Stimulated activated CD4-positive, alpha-beta T cell treated with anti-CD3 and anti-CD28 coated beads, Interleukin-2, amount 100 ng/mL, for 24 hours (primary cell): ENCODE results near the gene FOXM1.
"Not testable (repeated sequence)": the region's sequence is repeated elsewhere in the genome, so short reads cannot be mapped to it uniquely, and the experiment has no call there.

ENCODE experiments used
- DNase-seq, 2 donors: peaks; one replicate each; pipeline ENCODE4 v3.0.0-alpha.2; 2020

Gene FOXM1

DNA sequence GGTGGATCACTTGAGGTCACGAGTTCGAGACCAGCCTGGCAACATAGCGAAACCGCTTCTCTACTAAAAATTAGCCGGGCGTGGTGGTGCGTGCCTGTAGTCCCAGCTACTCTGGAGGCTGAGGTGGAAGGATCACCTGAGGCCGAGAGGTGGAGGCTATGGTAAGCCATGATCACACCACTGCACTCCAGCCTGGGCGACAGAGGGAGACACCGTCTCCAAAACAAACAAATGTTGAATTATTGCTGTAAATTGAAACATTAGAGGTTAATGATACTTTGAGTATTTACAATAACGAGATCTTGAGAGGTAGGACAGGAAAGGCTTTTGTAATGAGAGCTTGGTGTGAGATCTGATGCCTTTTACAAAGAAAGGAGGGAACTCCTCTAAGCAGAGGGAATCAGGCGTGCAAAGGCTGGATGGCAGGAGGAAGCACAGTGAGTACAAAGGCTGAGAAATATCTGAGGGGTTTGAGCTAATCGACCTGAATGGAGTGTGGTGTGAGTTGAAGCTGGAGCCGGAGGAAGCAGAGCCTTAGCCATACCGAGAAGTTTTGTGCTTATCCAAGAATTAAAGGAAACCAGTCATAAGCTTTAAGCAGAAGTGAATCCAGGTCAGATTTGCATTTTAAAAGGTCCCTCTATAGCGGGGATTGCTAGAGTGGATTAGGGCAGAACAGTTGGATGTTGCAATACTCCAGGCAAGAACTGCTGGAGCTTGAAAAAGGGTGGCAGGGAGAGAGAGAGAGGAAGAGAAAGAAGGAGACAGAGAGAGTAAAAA, 1.2 kb upstream of the FOXM1 start:
- DNase-seq: peak in 1 of 2 donors; percentile 23

DNA sequence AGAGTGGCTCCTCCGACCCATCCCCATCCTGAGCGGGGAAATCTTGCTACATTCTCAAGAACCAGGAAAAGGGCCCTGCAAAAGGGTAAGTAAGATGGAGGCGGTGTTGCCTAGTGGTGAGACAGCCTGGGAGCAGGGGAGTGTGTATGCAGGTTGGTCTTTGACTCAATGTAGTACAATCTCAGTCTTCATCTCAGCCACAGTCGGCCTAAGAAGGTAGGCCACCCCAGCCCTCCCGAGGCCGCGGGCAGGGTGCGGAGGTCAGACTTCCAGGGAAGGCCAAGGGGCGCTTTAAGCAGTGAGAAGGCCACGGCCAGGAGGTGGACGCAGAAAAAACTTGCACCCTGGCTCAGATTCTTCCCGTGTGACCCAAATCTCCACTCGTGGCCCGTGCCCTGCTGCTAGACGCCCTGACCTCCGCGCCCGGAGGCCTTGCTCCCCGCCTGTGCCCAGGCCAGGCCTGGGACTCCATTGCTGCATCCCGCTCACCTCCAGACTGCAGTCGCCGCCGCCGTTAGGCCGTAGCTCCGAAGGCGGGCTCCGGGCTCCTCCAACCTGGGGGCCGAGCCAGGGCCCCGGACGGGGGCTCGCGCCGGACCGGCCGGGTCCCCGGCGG, 435 bp downstream of the FOXM1 start:
- peak in 1 of 2 donors; percentile 39 for DNase-seq

DNA sequence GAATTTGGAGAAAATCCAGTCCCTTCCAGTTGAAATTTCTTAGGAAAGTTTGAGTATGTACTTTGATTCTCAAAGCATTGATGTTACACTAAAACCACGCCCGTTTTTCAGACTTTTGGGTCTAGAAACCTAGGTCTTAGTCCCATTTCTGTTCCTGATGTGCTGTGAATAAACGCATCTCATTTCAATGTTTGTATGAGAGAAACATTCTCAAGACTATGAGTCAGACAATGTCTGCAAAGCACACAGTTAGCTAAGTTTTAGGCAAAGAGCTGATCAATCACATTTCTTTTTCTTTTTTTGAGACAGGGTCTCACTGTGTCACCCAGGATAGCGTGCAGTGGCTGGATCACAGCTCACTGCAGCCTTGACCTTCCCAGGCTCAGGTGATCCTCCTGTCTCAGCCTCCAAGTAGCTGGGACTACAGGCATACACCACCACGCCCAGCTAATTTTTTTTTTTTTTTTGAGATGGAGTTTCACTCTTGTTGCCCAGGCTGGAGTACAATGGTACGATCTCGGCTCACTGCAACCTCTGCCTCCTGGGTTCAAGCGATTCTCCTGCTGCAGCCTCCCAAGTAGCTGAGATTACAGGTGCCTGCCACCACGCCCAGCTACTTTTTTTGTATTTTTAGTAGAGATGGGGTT, 7.9 kb downstream of the FOXM1 start:
- not testable (repeated sequence) for DNase-seq

DNA sequence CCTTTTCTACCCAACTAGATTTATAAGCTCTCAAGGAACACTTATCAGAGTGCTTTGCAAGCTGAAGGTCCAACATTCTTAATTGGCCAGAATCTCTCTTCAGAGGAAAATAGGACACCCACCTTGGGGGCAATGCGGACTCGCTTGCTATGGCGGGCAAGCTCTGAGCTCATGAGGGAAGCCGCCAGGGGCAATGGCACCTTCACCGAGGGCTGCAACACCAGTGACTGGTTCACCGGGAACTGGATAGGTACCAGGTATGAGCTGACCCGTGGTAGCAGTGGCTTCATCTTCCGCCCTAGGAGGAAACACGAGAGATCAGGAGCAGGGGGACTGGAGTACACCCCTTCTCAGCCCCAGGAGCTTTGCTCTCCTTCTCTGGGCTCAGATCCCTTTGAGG, 12.8 kb downstream of the FOXM1 start:
- DNase-seq: no peak

DNA sequence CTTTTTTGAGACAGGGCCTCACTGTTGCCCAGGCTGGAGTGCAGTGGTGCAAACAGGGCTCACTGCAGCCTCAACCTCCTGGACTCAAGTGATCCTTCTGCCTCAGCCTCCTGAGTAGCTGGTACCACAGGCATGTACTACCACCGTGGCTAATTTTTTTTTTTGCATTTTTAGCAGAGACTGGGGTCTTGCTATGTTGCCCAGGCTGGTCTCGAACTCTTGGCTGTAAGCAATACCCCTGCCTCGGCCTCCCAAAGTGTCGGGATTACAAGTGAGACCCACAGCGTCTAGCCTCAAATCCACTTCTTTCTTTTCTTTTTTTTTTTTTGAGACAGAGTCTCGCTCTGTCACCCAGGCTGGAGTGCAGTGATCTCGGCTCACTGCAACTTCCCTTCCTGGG, 13.6 kb downstream of the FOXM1 start:
- DNase-seq: not testable (repeated sequence)

DNA sequence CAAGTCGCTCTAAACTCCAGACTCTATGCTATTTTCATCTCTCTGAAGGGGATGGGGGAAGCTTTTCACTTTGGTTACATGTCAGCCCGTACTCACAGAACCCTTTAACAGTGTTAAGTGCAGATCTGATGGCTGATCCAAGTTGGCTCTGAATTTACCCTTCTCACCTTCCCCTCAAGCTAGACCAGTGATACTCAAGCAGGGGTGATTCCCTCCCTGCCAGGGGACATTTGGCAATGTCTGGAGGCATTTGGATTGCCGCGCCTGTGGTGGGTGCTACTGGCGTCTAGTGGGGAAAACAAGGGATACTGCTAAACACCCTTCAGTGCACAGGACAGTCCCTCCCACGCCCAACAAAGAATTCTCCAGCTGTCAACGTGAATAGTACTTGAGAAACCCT, 14.1 kb downstream of the FOXM1 start:
- no peak for DNase-seq

DNA sequence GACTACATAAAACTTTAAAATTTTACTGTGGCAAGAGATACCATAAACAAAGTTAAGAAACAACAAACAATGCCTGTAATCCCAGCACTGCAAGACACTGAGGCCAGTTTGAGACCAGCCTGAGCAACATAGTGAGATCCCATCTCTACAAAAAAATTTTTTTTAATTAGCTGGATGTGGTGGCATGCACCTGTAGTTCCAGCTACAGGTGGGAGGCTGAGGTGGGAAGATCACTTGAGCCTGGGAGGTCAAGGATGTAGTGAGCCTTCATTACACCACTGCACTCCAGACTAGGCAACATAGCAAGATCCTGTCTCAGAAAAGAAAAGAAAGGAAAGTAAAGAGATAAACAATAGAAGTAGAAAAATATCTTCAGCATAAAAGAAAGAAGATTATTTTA, 16.8 kb downstream of the FOXM1 start:
- DNase-seq: no peak

DNA sequence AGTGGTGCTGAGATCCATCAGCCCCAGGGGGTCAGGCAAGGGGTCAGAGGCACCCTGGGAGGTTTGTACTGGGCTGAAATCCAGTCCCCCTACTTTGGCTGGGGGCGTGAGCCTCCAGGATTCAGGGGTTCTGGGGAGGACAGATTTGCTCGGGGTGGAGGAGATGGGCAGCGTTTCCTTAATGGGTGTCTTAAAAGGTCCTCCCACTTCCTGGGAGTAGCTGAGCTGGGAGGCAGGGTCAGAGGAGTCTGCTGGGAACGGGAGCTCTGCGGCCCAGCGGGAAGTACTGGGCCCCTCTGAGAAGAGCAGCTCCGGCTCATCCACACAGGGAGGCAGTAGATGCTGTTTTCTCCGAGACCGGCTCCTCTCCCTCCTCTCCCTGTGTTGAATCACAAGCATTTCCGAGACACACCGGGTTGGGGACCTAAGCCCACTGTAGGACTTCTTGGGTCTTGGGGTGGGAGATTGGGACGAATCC, 18.0 kb downstream of the FOXM1 start:
- DNase-seq: no peak

DNA sequence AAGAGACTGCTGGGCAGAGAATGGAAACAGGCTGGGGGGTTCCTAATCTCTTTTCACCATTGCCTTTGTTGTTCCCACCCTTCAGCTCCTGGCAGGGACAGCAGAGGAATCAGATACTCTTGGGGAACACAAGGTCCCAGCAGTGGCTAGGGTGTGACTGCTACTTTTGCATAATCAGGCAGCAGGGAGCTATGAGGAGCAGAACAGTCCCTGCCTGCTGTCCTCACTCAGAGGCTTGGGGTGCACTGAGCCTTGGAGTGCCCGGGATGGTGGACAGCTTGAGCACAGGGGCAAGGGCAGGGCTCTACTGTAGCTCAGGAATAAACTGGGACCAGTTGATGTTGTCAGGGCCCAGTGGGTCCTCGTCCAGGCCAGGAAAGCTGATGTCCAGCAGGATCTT, 18.6 kb downstream of the FOXM1 start:
- no peak for DNase-seq

DNA sequence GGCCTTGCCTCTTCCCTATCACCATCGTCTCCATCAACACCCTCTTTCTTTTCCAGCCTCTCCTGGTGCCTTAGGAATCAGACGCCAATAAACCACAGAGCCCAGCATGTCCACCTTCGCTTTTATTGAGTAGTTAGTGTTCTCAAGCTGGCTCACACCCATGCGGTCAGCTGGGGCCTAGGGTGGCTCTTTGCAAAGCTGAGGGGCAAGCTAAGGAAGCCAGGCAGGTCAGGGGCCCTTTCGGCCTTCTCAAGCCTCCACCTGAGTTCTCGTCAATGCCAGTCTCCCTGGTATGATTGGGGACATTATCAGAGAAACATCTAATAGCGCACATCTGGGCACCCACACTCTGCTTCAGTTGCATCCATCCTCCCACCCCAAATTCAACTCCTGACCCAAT, 19.4 kb downstream of the FOXM1 start:
- DNase-seq: no peak

DNA sequence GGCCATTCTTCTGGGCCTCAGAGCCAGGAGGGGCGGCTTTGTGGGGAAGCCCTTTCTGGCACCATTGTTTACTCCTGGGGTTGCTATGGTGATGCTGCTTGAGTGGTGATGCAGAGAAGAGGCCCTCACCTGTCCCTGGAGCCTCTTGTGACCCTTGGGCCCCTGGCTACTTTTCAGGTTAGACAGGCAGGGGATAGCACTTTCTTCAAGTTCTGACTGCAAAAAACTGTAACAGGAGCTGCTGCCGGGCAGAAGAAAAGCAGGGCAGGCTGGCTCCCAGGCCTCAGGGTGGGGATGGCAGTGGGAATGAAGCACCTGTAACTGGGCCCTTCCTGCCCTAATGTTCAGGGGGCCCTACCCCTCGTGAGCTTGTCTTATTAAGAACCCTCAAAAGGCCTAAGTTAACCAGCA, 19.9 kb downstream of the FOXM1 start, which contains the start of gene TEX52:
Gene TEX52, minus strand, starts transcription at position 19 of the 411 bp plus-strand sequence. Its CDS starts 13 bp downstream, at position 6.
- no peak for DNase-seq

DNA sequence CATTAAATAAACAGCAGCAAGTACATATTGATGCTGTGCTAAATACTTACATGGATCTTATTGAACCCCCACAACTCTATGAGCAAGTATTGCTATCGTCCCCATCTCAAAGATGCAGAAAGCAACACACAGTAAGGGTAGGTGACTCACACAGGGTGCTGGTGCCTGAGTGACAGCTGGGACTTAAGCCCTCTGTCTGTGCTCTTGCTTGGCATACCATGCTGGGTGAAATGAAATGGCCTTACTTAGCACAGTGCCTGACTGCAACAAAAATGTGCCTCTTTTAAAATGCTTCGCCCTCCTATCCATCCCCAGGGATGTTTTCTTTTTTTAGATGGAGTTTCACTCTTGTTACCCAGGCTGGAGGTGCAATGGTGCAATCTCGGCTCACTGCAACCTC, 20.9 kb downstream of the FOXM1 start:
- DNase-seq: no peak

DNA sequence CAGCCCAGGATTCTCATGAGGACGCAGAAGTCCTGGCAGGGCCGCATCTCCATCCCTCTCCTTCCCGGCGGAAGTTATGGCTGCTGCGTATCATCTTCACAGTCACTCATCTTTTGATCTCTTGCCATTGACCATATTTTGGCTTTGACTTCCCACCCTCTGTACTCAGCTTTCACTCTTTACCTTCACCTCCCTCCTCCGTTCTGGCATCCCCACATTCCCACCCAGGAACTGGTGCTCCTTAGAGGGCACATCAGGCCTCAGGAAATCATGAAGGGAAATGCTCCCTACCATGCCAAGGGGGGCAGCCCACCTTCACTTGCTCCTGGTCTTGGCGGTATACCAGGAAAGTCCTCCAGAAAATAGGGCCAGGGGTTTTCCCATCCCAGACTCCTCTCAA, 21.4 kb downstream of the FOXM1 start:
- no peak for DNase-seq

DNA sequence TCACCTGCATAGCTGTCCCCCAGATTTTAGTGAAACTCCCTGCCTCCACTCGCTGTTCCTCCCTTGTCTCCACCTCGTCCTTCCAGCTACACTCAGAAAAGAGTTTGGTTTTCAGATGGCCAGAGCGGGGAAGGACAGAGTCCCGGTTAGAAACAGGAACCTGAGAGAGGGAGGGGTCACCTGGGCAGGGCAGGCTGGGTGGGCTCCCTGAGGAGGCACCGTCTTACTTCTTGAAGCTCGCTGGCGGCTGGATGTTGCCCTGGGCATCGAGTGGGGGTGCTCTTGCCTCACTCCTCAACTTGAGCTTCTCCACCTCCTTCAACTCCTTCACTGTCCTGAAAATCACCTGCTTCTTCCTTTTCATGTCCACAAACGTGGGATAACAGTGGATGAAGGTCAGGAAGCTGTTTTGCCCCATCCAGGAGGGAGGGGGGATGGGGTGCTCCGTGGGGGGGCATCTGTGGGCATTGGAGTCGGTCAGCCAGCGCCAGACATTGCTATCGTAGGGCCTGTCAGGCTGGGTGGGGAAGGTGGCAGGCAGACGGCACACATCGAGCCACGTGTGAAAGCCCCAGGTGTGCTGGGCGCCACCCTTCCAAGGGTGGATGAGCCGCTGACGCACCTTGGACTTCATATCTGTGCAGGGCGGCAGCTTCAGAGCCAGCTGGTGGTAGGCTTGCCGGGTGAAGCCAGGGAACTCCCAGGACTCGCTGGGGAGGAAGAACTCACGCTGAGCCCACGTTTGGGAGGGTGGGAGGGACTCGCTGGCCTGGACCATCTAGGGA, 22.1 kb downstream of the FOXM1 start:
- no peak for DNase-seq

DNA sequence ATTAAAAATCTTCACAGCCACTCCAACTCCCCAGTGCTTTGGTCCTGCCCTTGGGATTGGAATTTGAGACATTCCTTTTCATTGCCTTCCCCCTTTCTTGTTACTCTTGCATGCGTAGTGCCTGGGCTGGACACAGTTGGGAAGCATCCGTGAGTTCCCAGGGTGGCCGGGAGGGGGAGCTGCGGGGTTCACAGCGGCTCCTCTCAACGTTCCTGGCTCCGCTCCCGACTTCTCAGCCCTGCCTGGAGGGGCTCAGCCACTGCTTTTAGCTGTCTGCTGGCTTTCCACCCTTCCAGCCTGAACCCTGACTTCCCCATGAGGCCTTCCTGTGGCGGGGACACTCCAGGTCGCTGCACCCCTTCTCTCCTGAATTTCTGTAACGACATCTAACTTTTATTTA, 23.3 kb downstream of the FOXM1 start:
- DNase-seq: peak; percentile 60 to 71

DNA sequence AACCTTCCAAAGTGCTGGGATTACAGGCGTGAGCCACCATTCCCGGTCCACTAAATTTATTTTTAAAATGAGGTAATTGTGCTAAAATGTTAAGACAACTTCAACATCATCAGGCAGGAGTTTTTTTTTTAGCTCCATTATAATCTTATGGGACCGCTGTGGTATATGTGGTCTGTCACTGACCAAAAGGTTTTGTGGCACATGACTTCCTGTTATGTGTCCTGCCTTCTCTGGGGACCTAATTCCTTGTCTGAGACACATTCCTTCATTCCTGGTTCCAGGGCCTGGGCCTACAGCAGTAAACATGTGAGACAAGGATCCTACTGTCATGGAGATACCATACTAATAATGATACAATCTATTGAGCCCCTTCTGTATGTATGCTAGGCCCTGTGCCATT, 25.0 kb downstream of the FOXM1 start:
- no peak for DNase-seq

DNA sequence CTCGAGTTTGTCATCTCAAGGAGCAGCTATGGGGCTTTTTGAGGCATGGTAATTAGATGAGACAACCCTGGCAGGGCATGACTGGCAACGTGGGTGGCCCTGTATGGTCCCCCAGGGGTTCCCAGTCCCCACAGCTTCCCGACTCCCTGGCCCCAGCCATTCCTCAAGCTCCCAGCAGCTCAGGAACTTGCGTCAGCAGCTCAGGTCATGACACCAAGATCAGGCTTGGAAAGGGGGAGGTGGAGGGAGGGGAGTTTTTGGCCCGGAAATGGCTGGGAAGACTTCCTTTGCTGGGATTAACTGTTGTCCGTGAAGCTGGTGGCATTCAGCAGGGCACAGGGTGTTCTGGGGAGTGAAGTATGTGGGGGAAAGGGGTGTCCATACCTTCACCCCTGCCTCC, 31.7 kb downstream of the FOXM1 start:
- no peak for DNase-seq

DNA sequence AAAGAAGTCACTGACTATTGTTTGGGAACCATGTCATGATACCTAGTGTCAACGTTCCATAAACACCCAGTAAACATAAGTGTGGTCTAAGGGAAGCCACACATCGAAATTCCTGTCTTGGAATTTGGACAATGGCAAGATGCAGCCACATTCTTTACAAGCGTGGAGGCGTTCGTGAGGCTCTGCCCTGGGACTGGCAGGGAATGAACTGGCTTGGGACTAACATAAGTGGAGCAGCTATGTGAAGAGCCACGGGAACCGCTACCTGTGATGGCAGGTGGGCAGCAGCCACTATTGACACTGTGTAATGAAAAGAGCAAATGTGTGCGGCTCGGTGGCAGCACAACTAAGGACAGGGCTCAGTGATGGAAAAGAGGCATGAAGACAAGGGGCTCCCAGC, 32.2 kb downstream of the FOXM1 start:
- no peak for DNase-seq

DNA sequence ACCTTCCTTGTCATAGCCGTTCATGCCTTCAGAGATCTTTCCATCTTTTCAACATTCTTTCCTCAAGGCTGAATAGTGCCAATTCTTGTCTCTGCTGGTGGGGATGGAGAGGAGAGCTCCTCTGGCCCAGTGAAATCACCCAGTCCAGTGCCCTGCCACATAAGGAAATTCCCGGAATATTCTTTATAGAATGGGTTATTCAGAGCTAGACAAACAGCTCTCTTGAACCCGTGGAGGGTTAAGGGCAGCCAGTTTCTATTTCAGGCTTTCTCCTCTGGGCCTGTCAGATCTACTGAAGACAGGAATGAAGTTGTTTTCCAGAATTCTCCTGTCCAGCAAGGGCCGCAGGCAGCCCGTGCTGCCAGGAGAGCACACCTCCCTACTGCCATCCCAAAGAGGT, 34.0 kb downstream of the FOXM1 start:
- DNase-seq: no peak

DNA sequence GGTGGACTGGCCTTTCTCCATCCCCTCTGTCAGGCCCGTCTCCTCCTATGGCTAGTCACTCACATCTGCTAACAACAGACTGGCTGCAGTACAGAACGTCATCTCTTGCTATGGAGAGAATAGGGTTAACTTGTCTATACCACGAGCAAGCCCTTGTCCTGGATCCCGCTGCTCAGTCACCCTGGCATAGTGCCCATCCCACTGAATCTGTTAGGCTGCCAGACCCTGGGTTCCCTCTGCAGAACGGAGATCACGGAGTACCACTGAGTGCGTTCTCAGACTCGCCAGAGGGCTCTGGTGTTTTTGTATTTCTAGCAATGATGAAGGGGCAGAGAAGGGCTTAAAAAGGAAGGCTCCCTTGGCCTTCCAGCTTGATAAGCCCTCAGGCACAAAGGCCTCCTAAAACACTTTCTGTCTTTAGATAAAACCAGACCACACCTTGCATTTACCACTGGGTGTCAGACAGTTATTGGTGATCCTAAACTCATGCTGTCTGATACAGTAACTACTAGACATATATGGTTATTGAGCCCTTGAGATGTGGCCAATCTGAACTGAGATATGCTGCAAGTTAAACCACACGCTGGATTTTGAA, 35.8 kb downstream of the FOXM1 start:
- DNase-seq: no peak

DNA sequence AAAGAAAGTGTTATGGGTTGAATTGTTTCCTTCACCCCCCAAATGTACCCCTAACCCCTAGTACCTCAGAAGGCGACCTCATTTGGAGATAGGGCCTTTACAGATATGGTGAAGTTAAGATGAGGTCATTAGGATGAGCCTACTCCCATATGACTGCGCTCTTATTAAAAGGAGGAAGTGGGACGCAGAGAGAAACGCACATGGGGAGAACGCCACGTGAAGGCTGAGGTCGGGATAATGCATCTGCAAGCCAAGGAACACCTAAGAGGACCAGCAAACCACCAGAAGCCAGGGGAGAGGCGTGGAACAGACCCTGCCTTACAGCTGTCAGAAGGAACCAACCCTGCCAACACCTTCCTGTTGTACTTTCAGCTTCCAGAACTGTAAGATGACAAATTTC, 40.4 kb downstream of the FOXM1 start:
- no peak for DNase-seq

DNA sequence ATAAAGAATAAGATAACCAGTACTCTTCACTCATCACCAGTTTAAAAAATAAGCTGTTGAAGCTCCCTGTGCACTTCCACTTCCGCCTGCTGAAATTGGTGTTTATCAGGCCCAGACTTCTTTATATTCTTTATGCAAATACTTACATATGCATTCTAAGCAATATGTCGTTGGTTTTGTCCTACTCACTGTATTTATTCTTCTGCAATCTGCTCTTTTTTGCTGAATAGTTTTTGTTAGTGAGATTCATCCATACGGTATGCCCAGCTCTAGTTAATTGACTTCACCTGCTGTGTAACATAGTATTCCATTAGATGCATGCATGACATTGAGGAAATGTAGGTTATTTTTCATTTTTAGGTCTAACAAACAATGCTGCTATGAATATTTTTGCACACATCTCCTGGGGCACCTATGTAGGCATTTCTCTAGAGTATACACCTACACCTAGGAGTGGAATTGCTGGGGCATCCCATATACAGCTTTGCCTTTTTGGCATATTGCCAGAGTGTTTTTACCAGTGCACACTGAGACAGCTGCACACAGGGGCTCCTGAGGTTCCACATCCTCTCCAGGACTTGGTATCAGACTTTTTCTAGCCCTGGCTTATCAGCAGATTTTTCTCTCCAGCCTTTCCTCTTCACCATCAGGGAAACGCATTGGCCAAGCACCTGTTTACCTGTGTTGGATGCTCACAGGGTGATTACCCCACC, 41.1 kb downstream of the FOXM1 start:
- DNase-seq: no peak
